HepG2 (cell line): ENCODE measurements around the gene CTNND2. TPM values are rescaled to one million over a fixed set of nuclear protein-coding genes. Genes with fewer than 3 reads are reported as not detected.

Source experiments
- ATAC-seq: fragments of 200-7000 bp; cut with Tn5 transposase; 3 replicates; pipeline ENCODE4 v1.9.1; 2020; ENCODE audit warnings: mild to moderate bottlenecking, moderate library complexity
- BruUV-seq: library from RNA; stranded (reverse); fragments of 400-500 nt; replicated peaks from 2 replicates; lab custom pipeline; 2021; lab: Mats Ljungman, UMichigan
- CTCF ChIA-PET: fragments of 300-600 bp; formaldehyde crosslinking; extraction: SDS; loops from one replicate; lab custom pipeline; 2021; ENCODE audit warnings: low total read pairs, inconsistent platforms, low intra/inter-chr PET ratio; lab: Yijun Ruan, JAX
- POLR2A ChIA-PET: fragments of 350-600 bp; sonication (Branson Sonifier 250); formaldehyde crosslinking; loops from one replicate; lab custom pipeline; 2020; ENCODE audit warnings: antibody characterized with exemption, inconsistent platforms; lab: Yijun Ruan, JAX
- DNase-seq: peaks from one replicate; pipeline ENCODE4 v3.0.0-alpha.2; 2015; ENCODE audit warnings: low spot score
- FAIRE-seq: peaks from 3 replicates; lab custom pipeline; 2011; peaks lifted over from hg19 to GRCh38; lab: Jason Lieb, UNC
- H2AFZ ChIP-seq: one replicate; pipeline ENCODE4 v1.6.1; 2011; ENCODE audit warnings: low read length, inconsistent platforms
- H3K27ac ChIP-seq: fragments of 300-600 bp; 3 replicates; pipeline ENCODE4 v1.8.0; 2011; ENCODE audit warnings: mixed run types, mild to moderate bottlenecking, mixed read lengths, low read length, inconsistent platforms; ENCODE audit not compliant: insufficient read depth; ENCODE audit errors: extremely low read length
- H3K27me3 ChIP-seq, 2 experiments: fragments of 200-600 bp in 1 of 2; 2 replicates in 1 of 2; 3 replicates in 1 of 2; pipeline versions ENCODE4 v1.6.0 to v1.8.0; 2011; ENCODE audit warnings: low read length in 2 of 2, mild to moderate bottlenecking in 2 of 2, moderate library complexity in 2 of 2, inconsistent platforms in 1 of 2; ENCODE audit not compliant: insufficient read depth in 2 of 2, control insufficient read depth in 1 of 2
- H3K36me3 ChIP-seq, 2 experiments: fragments of 200-600 bp in 1 of 2; replicated peaks in 1 of 2; 2 replicates in 1 of 2; 3 replicates in 1 of 2; pipeline versions ENCODE4 v1.5.1 to v1.8.0; 2011; ENCODE audit warnings: low read length in 2 of 2, inconsistent platforms in 1 of 2; ENCODE audit not compliant: insufficient read depth in 2 of 2, control insufficient read depth in 1 of 2
- H3K4me1 ChIP-seq: 2 replicates; pipeline ENCODE4 v1.5.1; 2012; ENCODE audit warnings: low read length, inconsistent platforms; ENCODE audit not compliant: insufficient read depth
- H3K4me2 ChIP-seq: 2 replicates; pipeline ENCODE4 v1.6.0; 2011; ENCODE audit warnings: low read depth, low read length, inconsistent platforms
- H3K4me3 ChIP-seq, 3 experiments: fragments of 200-600 bp in 1 of 3; sonication (generic), shearing (Covaris generic) in 1 of 3; replicated peaks in 1 of 3; 2 replicates each; pipeline ENCODE4 v1.5.1; 2011 to 2016; ENCODE audit warnings: low read length in 3 of 3, inconsistent platforms in 2 of 3, low read depth in 2 of 3, mild to moderate bottlenecking in 2 of 3, control low read depth in 1 of 3, mixed read lengths in 1 of 3; ENCODE audit not compliant: insufficient read depth in 1 of 3
- H3K79me2 ChIP-seq: one replicate; pipeline ENCODE4 v1.6.1; 2011; ENCODE audit warnings: low read length, inconsistent platforms; ENCODE audit not compliant: insufficient read depth
- H3K9ac ChIP-seq: 2 replicates; pipeline ENCODE4 v1.6.0; 2011; ENCODE audit warnings: mild to moderate bottlenecking, low read depth, low read length, inconsistent platforms; ENCODE audit not compliant: insufficient read depth
- H3K9me3 ChIP-seq: 2 replicates; pipeline ENCODE4 v1.5.1; 2012; ENCODE audit warnings: mild to moderate bottlenecking, low read length
- H4K20me1 ChIP-seq: 2 replicates; pipeline ENCODE4 v1.6.0; 2011; ENCODE audit warnings: inconsistent platforms, mild to moderate bottlenecking, low read length, moderate library complexity; ENCODE audit not compliant: insufficient read depth
- ATF5 ChIP-seq: sonication (generic); formaldehyde crosslinking; IDR thresholded peaks from 2 replicates; pipeline ENCODE4 v1.4.0; 2020; ENCODE audit warnings: mild to moderate bottlenecking, low read depth, missing genetic modification reagents
- DNMT3B ChIP-seq: conservative IDR thresholded peaks from 2 replicates; pipeline ENCODE4 v1.6.1; 2016; ENCODE audit warnings: missing biosample characterization, control low read depth
- EP300 ChIP-seq, 3 experiments: sonication (generic) in 1 of 3; formaldehyde crosslinking in 1 of 3; IDR thresholded peaks; 2 replicates each; pipeline versions ENCODE4 v1.5.1 to v1.6.1; 2011 to 2020; ENCODE audit warnings: low read depth in 2 of 3, low read length in 2 of 3, borderline replicate concordance in 1 of 3, improper control_type of control experiment in 1 of 3, mild to moderate bottlenecking in 1 of 3, missing genetic modification reagents in 1 of 3, moderate library complexity in 1 of 3
- GZF1 ChIP-seq: sonication (generic); formaldehyde crosslinking; IDR thresholded peaks from 2 replicates; pipeline ENCODE4 v1.5.1; 2020; ENCODE audit warnings: mild to moderate bottlenecking, missing genetic modification reagents
- HDAC1 ChIP-seq: sonication (generic); formaldehyde crosslinking; IDR thresholded peaks from 2 replicates; pipeline ENCODE4 v1.5.1; 2020; ENCODE audit warnings: mild to moderate bottlenecking, missing genetic modification reagents
- PAF1 ChIP-seq: IDR thresholded peaks from 2 replicates; pipeline ENCODE4 v1.6.1; 2016; ENCODE audit warnings: missing genetic modification reagents, missing compliant biosample characterization
- PAX8 ChIP-seq: sonication (generic); formaldehyde crosslinking; IDR thresholded peaks from 2 replicates; pipeline ENCODE4 v1.8.0; 2022; ENCODE audit warnings: mild to moderate bottlenecking, missing genetic modification reagents, borderline replicate concordance
- SOX13 ChIP-seq, 3 experiments: fragments of 450-650 bp in 1 of 3; sonication (generic) in 1 of 3; formaldehyde crosslinking in 1 of 3; IDR thresholded peaks in 2 of 3; conservative IDR thresholded peaks in 1 of 3; 2 replicates each; pipeline versions ENCODE4 v1.5.0 to v1.6.1; 2016 to 2020; ENCODE audit warnings: antibody characterized with exemption in 1 of 3, mild to moderate bottlenecking in 1 of 3, missing compliant biosample characterization in 1 of 3, missing genetic modification reagents in 1 of 3, moderate library complexity in 1 of 3
- ZNF280B ChIP-seq: sonication (generic); formaldehyde crosslinking; IDR thresholded peaks from 2 replicates; pipeline ENCODE4 v1.5.0; 2020; ENCODE audit warnings: missing genetic modification reagents, mild to moderate bottlenecking, borderline replicate concordance
- ZSCAN25 ChIP-seq: sonication (generic); formaldehyde crosslinking; IDR thresholded peaks from 2 replicates; pipeline ENCODE4 v1.8.0; 2022; ENCODE audit warnings: mild to moderate bottlenecking, missing genetic modification reagents
- WGBS: methylation state at CpG from one replicate; pipeline ENCODE4 v1.1.6; 2017; ENCODE audit warnings: low lambda C conversion rate; 5-methylcytosine and 5-hydroxymethylcytosine counted together
- in situ Hi-C: cut with HindIII; loops from 2 replicates; pipeline ENCODE4 v1.10.0; 2017; ENCODE audit warnings: low pct_unique_long_range_greater_than_20kb; ENCODE audit not compliant: extremely low pct_ligation_motif_present
- intact Hi-C: fragments of 100-400 bp; cut with micrococcal nuclease; formaldehyde crosslinking; loops from one replicate; pipeline ENCODE4 v1.10.0; 2022; ENCODE audit not compliant: unreplicated experiment
- polyA plus RNA-seq, 8 experiments: library from polyadenylated mRNA; depleted of rRNA in 3 of 8; stranded (reverse) in 7 of 8; unstranded in 1 of 8; fragments of >200 nt; fragmentation: Illumina TruSeq in 4 of 8; extraction: Trizol in 4 of 8; gene quantifications; 2 replicates each; pipeline versions ENCODE4 v1.2.1 to v1.2.3, GENCODE V29; 2011 to 2016; ENCODE audit warnings: low read depth in 4 of 8, missing spikeins in 1 of 8, mixed read lengths in 1 of 8; ENCODE audit not compliant: insufficient read depth in 1 of 8
- total RNA-seq, 5 experiments: library from RNA; depleted of rRNA; stranded (reverse); fragments of >200 nt; fragmentation: Illumina TruSeq; extraction: Trizol; gene quantifications; 2 replicates each; pipeline ENCODE4 v1.2.3, GENCODE V29; 2016; ENCODE audit warnings: low read depth in 1 of 5

The CTNND2 gene
- total and polyA plus RNA-seq, 2 of the 13 experiments (the other 11 are each of a cell fraction or from before 2014, with no cell fraction given) = not detected

- CTCF ChIA-PET = no interaction called here
- no peak for FAIRE-seq
Observed at GRCh38 chr5:11918463-11919045, 14.3 kb upstream of the CTNND2 start.

More at GRCh38 chr5:11918463-11919045, 14.3 kb upstream of the CTNND2 start:
- Histone ChIP-seq H3K27ac (no peak overlapping the region), H2AFZ (no peak overlapping the region), H3K4me2 (no peak overlapping the region), H3K27me3 (no peaks in the 10 kb centered on the region), H3K4me3 (no peak overlapping the region), H3K4me1 (no peaks in the 10 kb centered on the region), H3K9ac (no peak overlapping the region), H3K79me2 (no peaks in the 10 kb centered on the region), H4K20me1 (no peaks in the 10 kb centered on the region), H3K9me3 (no peaks in the 10 kb centered on the region; the same call in 1 of the 2 replicates), H3K36me3 (no peaks in the 10 kb centered on the region)
- in situ Hi-C loops (no loop called here), intact Hi-C loops (no loop called here)
- 31% methylated on average over 9 of the region's 9 CpGs for whole genome bisulfite sequencing
- no peak for ATAC-seq
- POLR2A ChIA-PET = no interaction called here
- BruUV-seq = no TSS peak
- DNase-seq = no peak
- no peak for TF ChIP-seq GZF1 (CRISPR knock-in tag)
- no peak for TF ChIP-seq ZNF280B (CRISPR knock-in tag)
- TF ChIP-seq ZSCAN25 (CRISPR knock-in tag) = no peak
- TF ChIP-seq EP300 (IDR thresholded peaks at IDR 0.05; ENCODE audit: low read depth in 2 of 2, low read length in 2 of 2) = no peak
- TF ChIP-seq EP300 (CRISPR knock-in tag; IDR thresholded peaks at IDR 0.05; ENCODE audit: borderline replicate concordance) = no peak
- TF ChIP-seq ATF5 (CRISPR knock-in tag) = no peak
- no peak for TF ChIP-seq SOX13 (IDR thresholded peaks at IDR 0.05)
- TF ChIP-seq SOX13 (CRISPR knock-in tag; conservative IDR thresholded peaks at IDR 0.05 in 1 of 2, IDR thresholded peaks at IDR 0.05 in 1 of 2) = no peak
- TF ChIP-seq DNMT3B (CRISPR knock-in tag) = no peak
- TF ChIP-seq PAF1 = no peak
- TF ChIP-seq HDAC1 (CRISPR knock-in tag) = no peak
- no peak for TF ChIP-seq PAX8 (CRISPR knock-in tag)
